Psoas muscle (tissue), 8 donors: ENCODE results near the gene ARRDC3. TPM values are rescaled to one million over a fixed set of nuclear protein-coding genes. Genes with fewer than 3 reads are reported as not detected.

ENCODE experiments used
- ATAC-seq, 4 donors: fragments of 200-7000 bp; cut with Tn5 transposase; one replicate each; pipeline ENCODE4 v1.9.1; 2020; ENCODE audit warnings: moderate library complexity in 3 of 4, mild to moderate bottlenecking in 2 of 4
- DNase-seq, 2 donors: peaks; one replicate each; pipeline ENCODE4 v3.0.0-alpha.2; 2020
- H3K27ac ChIP-seq: fragments of 200-600 bp; one replicate; pipeline ENCODE4 v1.8.0; 2022
- H3K27me3 ChIP-seq, 3 donors: fragments of 200-600 bp in 1 of 3; one replicate each; pipeline versions ENCODE4 v1.6.1 to v1.8.0; 2013 to 2022; ENCODE audit warnings: low read length in 2 of 3, mild to moderate bottlenecking in 2 of 3, moderate library complexity in 1 of 3; ENCODE audit not compliant: insufficient read depth in 3 of 3
- H3K36me3 ChIP-seq, 2 donors: fragments of 200-600 bp in 1 of 2; one replicate each; pipeline versions ENCODE4 v1.6.1 to v1.8.0; 2013 to 2022; ENCODE audit warnings: low read depth in 1 of 2, mild to moderate bottlenecking in 1 of 2, moderate library complexity in 1 of 2; ENCODE audit not compliant: insufficient read depth in 1 of 2
- H3K4me1 ChIP-seq: fragments of 200-600 bp; one replicate; pipeline ENCODE4 v1.8.0; 2022
- H3K4me3 ChIP-seq: fragments of 200-600 bp; one replicate; pipeline ENCODE4 v1.8.0; 2022; ENCODE audit warnings: mild to moderate bottlenecking
- H3K9me3 ChIP-seq: fragments of 200-600 bp; one replicate; pipeline ENCODE4 v1.8.0; 2022
- CTCF ChIP-seq: fragments of 200-600 bp; IDR thresholded peaks from one replicate; pipeline ENCODE4 v1.8.0; 2022; ENCODE audit warnings: antibody characterized with exemption
- WGBS, 3 donors: extraction: QIAGEN DNeasy Blood & Tissue Kit; methylation state at CpG; one replicate each; pipeline versions ENCODE4 v1.1.6 to v1.1.7; 2013; 5-methylcytosine and 5-hydroxymethylcytosine counted together
- intact Hi-C, 2 donors: fragments of 100-400 bp; cut with DNase I; formaldehyde crosslinking; loops; one replicate each; pipeline versions ENCODE4 v1.11.0 to v1.14.2; 2022
- polyA plus RNA-seq, 3 donors: library from polyadenylated mRNA; stranded (reverse); fragments of 200-250 nt; gene quantifications; one replicate each; pipeline ENCODE4 v1.2.3, GENCODE V29; 2013
- total RNA-seq, 4 donors: library from RNA; stranded (reverse); fragmentation: NEBNext Ultra II Directional in 2 of 4; extraction: Animal tissue kit (Norgen Biotek cat#: 25700) in 2 of 4; gene quantifications; one replicate each; pipeline versions ENCODE4 v1.2.1 to v1.2.4, GENCODE V29; 2021 to 2023
- donor health status: healthy with polysubstance abuse.
- donor health status: DM: no; HTN: no; CAD: no; lungs with moderate emphysema.
- donor health status: Bipolar disorder and iron deficiency.
- donor health status: healthy.
- donor health status: DM: yes; HTN: yes; CAD: no.
- donor health status: DM: no; HTN: no; CAD: no.
- donor health status: DM: no; HTN: no; CAD: no.
- donor health status: DM: yes; HTN: yes; CAD: no.

ARRDC3 gene
- total and polyA plus RNA-seq, 7 donors, result 28.6 to 137 (median 63.2) TPM

GRCh38 chr5:91319667-91320066 lies 63.5 kb downstream of the ARRDC3 start:
- Histone ChIP-seq H3K27ac (no peak overlapping the region), H3K36me3 (no peaks in the 10 kb centered on the region), H3K9me3 (no peaks in the 10 kb centered on the region), H3K4me1 (peaks cover 7% of the 10 kb centered on the region), H3K4me3 (no peak overlapping the region), H3K27me3 (no peaks in the 10 kb centered on the region)
- ATAC-seq (no peak), DNase-seq (no peak)
- 89 to 98% (median 94%) methylated on average over 2 of the region's 2 CpGs for WGBS, 3 donors
- intact Hi-C loops, result loop anchor here in 1 of 2 donors (5.0 kb wide), 1 partner anchor 38 kb away; no protein-coding TSS in a partner anchor
- no peak for TF ChIP-seq CTCF

- no peak for ATAC-seq
- H3K4me1 ChIP-seq, result peaks cover 11% of the 10 kb centered on the region
- no peak overlapping the region for H3K27ac ChIP-seq
- no peak for TF ChIP-seq CTCF
- H3K27me3 ChIP-seq, result no peaks in the 10 kb centered on the region
- DNase-seq, result no peak
- no peaks in the 10 kb centered on the region for H3K9me3 ChIP-seq
- no peaks in the 10 kb centered on the region for H3K36me3 ChIP-seq
- no peak overlapping the region for H3K4me3 ChIP-seq
- WGBS, 3 donors, result 84 to 88% (median 87%) methylated on average over 9 of the region's 9 CpGs
- intact Hi-C loops, result no loop called here
These were observed 64.4 kb downstream of the ARRDC3 start for GRCh38 chr5:91318724-91319123.
